ENCODE data around the gene NR5A2. TPM values are rescaled to one million over a fixed set of nuclear protein-coding genes. Genes with fewer than 3 reads are reported as not detected.

Gene NR5A2
- polyA plus RNA-seq, 1 donor (not counting 4 experiments of a cell fraction or from before 2014, with no cell fraction given): 0.05 TPM

GRCh38 chr1:200181861-200182260, 154.4 kb downstream of the NR5A2 start:
- H4K20me1 ChIP-seq (ENCODE audit: control insufficient read depth, extremely low read depth, insufficient read depth, low read length): no peaks in the 10 kb centered on the region
- H3K4me1 ChIP-seq (ENCODE audit: control insufficient read depth, extremely low read depth, insufficient read depth, low read length): peaks cover 37% of the 10 kb centered on the region
- no peaks in the 10 kb centered on the region for H3K9me3 ChIP-seq (ENCODE audit: control insufficient read depth, low read depth, low read length)
- dilution Hi-C loops (cut with MboI; ENCODE audit: extremely low pct_ligation_motif_present, low sequenced_read_pairs): no loop called here
- peak overlapping the region; percentile 8 for H2AFZ ChIP-seq (ENCODE audit: control insufficient read depth, low read length)
- no peak overlapping the region for H3K4me2 ChIP-seq (ENCODE audit: control insufficient read depth, extremely low read depth, insufficient read depth, low read depth, low read length)
- TF ChIP-seq CTCF (optimal IDR thresholded peaks at IDR 0.05 in 1 of 3, IDR thresholded peaks at IDR 0.05 in 1 of 3, conservative IDR thresholded peaks at IDR 0.05 in 1 of 3; ENCODE audit: extremely low read depth in 1 of 3, insufficient read depth in 2 of 3, low read length in 3 of 3) (no peak), EZH2 (IDR thresholded peaks at IDR 0.05; ENCODE audit: low read length) (no peak)
- DNase-seq (ENCODE audit: low read depth, low spot score) (no peak), FAIRE-seq (peak; percentile 32)
- H3K9ac ChIP-seq (ENCODE audit: control insufficient read depth, extremely low read depth, insufficient read depth, low read length): no peak overlapping the region
- H3K79me2 ChIP-seq (ENCODE audit: control insufficient read depth, insufficient read depth, low read length): no peaks in the 10 kb centered on the region
- no peak overlapping the region for H3K27ac ChIP-seq (ENCODE audit: control insufficient read depth, insufficient read depth, low read length)
- no peak overlapping the region for H3K4me3 ChIP-seq (ENCODE audit: control insufficient read depth in 2 of 3, extremely low read depth in 1 of 3, insufficient read depth in 2 of 3, low read depth in 1 of 3, low read length in 3 of 3)
- no peaks in the 10 kb centered on the region for H3K36me3 ChIP-seq (ENCODE audit: control insufficient read depth in 2 of 2, extremely low read depth in 1 of 2, insufficient read depth in 2 of 2, low read length in 2 of 2)
- no peaks in the 10 kb centered on the region for H3K27me3 ChIP-seq (ENCODE audit: control insufficient read depth, extremely low read depth, insufficient read depth, low read length)
- H3K9me1 ChIP-seq (ENCODE audit: control insufficient read depth, extremely low read depth, insufficient read depth, low read length): no peaks in the 10 kb centered on the region

- no peaks in the 10 kb centered on the region for H3K9me1 ChIP-seq (ENCODE audit: control insufficient read depth, extremely low read depth, insufficient read depth, low read length)
- no peak overlapping the region for H3K9ac ChIP-seq (ENCODE audit: control insufficient read depth, extremely low read depth, insufficient read depth, low read length)
- TF ChIP-seq EZH2 (IDR thresholded peaks at IDR 0.05; ENCODE audit: low read length) (no peak), CTCF (optimal IDR thresholded peaks at IDR 0.05 in 1 of 3, IDR thresholded peaks at IDR 0.05 in 1 of 3, conservative IDR thresholded peaks at IDR 0.05 in 1 of 3; ENCODE audit: extremely low read depth in 1 of 3, insufficient read depth in 2 of 3, low read length in 3 of 3) (no peak)
- no peaks in the 10 kb centered on the region for H3K79me2 ChIP-seq (ENCODE audit: control insufficient read depth, insufficient read depth, low read length)
- peaks cover 37% of the 10 kb centered on the region for H3K4me1 ChIP-seq (ENCODE audit: control insufficient read depth, extremely low read depth, insufficient read depth, low read length)
- no peaks in the 10 kb centered on the region for H3K9me3 ChIP-seq (ENCODE audit: control insufficient read depth, low read depth, low read length)
- no peak overlapping the region for H2AFZ ChIP-seq (ENCODE audit: control insufficient read depth, low read length)
- H4K20me1 ChIP-seq (ENCODE audit: control insufficient read depth, extremely low read depth, insufficient read depth, low read length): no peaks in the 10 kb centered on the region
- H3K4me3 ChIP-seq (ENCODE audit: control insufficient read depth in 2 of 3, extremely low read depth in 1 of 3, insufficient read depth in 2 of 3, low read depth in 1 of 3, low read length in 3 of 3): no peak overlapping the region
- no peak for DNase-seq (ENCODE audit: low read depth, low spot score)
- dilution Hi-C loops (cut with MboI; ENCODE audit: extremely low pct_ligation_motif_present, low sequenced_read_pairs): no loop called here
- H3K4me2 ChIP-seq (ENCODE audit: control insufficient read depth, extremely low read depth, insufficient read depth, low read depth, low read length): no peak overlapping the region
- no peaks in the 10 kb centered on the region for H3K27me3 ChIP-seq (ENCODE audit: control insufficient read depth, extremely low read depth, insufficient read depth, low read length)
- no peak overlapping the region for H3K27ac ChIP-seq (ENCODE audit: control insufficient read depth, insufficient read depth, low read length)
- FAIRE-seq: no peak
- H3K36me3 ChIP-seq (ENCODE audit: control insufficient read depth in 2 of 2, extremely low read depth in 1 of 2, insufficient read depth in 2 of 2, low read length in 2 of 2): no peaks in the 10 kb centered on the region
These were observed 155.2 kb downstream of the NR5A2 start for GRCh38 chr1:200182701-200183100.

Data from keratinocyte (primary cell).